Stimulated activated CD4-positive, alpha-beta T cell treated with anti-CD3 and anti-CD28 coated beads, TNF-alpha, amount 100 ng/mL, for 48 hours (primary cell): ENCODE data around the gene GEN1.
"Not testable (repeated sequence)": the region's sequence is repeated elsewhere in the genome, so short reads cannot be mapped to it uniquely, and the experiment has no call there.

Experiments used
- DNase-seq, 3 donors: peaks; one replicate each; pipeline ENCODE4 v3.0.0-alpha.2; 2020; ENCODE audit warnings: low read depth in 3 of 3

Gene GEN1

DNA sequence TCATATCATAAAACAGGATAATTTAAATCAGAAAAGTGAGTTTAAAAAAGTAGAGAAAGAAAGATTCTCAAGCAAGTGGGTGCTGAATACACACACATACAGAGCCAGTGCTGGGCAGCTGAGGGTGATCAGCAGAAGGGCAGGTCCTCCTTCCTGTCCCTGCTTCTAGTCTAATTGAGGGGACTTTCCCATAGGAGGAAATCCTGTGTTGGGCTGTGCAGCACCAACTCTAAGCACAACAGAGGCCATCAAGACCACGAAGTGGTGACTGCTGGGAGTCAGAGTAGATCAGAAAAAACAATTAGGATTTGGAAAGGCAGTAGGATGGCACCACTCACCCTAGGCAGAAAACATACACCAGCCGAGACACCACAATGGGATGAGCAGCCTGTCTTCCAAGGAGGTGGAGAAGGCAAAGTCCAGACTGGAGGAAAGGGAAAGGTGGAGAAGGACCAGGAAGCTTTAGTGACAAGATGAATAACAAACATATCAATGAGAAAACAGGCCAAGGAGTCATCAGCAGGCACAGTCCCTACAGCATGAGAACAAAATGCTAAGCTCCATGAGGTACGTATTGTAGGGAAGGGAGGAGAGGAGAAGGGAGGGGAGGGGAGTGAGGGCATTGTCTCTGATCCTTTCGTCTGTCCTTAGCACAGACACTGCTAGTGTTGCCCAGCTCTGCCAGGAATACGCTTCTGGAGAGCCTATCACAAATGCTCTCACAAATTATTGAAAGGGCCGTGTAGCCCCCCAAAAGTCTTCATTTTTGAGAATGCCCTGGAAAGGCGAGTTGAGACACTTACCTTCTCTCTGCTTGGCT, 45.6 kb downstream of the GEN1 start:
- DNase-seq = no peak

DNA sequence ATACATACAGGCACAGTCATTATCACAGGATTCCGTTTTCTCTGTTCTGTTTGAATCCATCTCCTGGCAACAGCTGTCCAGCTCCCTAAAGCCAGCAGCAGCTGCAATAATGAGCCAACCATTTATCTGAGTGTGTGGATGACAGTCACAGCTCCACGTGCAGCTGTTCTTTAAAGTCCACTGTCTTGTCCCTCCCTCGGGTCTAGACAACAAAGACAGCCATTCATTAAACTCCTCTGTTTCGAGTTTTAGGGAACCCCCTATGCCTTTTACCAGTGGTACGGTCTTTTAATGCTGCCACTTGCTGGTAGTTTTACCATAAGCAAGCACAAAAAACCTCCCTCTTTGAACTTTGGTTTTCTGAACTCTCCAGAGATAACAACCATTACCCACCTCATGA, 46.3 kb downstream of the GEN1 start:
- DNase-seq = no peak

DNA sequence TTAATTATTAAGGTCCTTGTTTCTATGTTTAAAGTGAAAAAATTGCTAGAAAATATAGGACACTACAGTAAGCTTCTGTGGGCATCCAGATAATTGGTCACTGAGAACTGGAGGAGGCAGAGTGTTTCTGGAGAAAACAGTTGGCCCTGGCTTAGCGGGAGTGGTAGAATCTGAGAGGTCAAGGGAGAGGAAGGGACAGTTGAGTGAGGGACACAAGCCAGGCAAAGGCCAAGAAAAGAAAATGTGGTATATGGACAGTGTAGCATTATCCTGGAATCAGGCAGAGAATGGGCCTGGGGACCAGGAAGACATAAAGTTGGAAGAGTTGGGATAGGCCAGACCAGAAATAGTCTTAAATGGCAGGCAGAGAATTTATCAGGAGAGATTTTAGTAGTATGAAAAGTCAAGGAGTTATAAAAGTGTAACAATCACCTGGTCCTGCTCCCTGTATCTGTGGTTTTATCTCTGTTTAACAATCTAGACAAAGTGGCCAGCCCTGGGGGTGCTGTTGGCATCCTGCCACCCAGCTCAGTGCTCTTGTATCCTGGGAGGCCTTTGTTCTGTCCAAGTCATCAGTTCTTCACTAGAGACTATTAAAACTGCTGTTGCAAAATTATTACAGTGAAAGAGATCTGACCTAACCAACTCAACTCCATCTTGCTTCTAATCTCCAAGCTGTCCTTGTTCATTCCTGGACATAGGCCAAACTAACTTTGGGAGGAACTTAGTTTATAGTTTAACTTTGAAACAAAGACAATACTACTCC, 46.9 kb downstream of the GEN1 start:
- DNase-seq = no peak

DNA sequence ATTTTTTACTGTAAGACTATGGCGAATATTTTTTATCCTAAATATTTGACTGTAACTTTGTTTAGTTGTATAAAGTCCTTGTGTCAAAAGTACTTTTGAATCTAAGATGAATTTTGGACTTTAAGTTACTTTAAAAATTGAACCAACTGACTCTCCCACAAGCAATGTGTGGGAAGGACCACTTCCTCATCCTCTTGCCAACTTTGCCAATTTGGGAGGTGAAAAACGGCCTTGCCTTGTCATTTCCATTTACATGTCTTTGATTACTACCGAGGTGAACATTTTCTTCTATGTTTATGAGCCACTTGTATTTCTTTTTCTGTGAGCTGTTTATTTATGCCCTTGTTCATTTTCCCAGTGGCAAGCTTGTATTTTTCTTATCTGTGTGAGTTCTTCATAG, 49.6 kb downstream of the GEN1 start:
- DNase-seq = no peak

DNA sequence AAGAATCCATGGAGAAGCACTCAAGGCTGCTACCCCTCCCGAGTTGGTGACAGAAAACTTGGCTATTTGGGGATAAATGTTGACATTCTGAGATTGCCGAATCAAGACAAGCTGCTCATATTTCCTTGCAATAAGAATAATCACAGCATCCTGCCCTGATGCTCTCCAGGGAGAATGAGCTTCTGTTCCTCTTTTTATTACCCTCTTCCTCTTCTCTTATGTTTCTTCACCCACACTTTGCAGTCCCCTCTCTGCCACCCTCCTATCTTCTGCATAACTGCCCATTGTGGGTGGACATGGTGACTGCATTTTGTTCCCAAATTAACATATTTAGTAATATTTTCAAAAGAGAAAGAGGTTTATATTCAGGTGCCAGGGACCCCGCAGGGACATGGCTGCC, 50.4 kb downstream of the GEN1 start:
- DNase-seq = no peak

DNA sequence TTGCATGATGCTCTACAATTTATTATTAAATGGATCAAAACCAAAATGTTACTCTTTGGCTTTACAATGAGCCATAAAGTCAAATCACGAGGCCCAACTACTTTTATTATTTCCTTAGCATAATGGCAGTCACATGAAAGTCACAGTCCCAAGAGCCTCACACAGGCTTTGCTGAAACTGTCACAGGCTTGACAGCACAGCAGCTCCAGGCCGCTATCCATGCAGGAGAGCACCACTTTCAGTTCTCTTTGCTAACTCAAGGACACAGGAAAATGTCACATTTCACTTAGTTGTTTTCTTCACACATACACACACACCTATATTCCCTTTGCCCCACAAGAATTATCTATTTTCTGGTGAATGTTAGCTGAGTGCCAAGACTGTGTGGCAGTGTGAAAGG, 51.2 kb downstream of the GEN1 start:
- DNase-seq = no peak

DNA sequence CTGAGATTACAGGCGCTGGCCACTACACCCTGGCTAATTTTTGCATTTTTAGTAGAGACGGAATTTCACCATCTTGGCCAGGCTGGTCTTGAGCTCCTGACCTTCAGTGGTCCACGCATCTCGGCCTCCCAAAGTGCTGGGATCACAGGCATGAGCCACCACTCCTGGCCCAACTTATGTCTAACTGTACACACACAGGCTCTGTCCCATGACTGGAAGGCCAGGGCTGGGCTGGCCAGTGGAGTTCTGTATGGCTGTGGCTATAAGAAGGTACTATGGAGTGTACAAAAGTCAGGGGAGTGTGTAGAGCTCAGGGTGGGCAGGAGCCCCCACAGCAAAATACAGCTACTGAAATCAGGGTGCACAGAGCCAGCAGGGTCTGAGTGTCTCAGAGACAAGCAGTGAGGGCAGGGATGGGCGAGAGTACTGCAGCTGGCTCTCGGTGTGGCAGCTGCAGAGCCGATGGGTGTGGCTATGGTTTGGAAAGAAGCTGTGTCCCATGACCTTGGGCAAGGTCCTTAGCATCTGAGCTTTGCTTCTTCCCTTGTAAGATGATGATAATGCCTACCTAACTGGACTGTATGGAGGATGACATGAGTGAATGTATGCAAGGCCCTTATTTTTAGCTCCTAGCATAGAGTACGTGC, 51.9 kb downstream of the GEN1 start:
- no peak for DNase-seq

DNA sequence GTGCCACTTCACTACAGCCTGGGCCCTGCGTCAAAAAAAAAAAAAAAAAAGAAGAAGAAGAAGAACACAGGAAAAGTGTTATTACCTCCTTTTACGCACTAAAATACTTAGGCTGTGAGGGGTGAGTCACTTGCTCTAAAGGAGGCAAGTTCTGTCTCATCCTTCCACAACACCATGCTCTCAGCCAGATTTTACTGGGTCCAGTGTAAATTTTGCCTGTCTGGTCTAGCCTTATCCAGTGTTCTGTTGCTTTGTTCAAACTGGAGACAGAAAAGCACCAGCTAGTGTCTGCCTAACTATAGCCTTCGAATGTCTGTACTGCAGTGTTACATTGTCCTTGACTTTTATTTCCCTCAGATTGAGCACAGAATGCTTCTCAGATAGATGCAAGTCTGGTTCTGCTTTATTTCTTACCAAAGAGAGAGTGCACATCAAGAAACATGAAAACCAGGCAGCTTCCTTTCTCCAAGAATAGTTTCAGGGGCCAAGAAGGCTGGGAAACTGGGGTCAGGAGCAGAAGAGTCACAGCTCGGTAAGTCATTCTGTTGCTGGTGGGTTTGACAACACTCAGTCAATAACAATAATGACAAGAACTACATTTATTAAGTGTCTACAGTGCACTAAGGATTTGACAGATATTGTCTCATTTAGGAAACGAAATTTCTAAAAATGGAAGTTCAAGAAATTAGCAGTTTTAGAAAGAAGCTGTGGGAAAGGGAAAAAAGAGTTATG, 59.2 kb downstream of the GEN1 start:
- no peak for DNase-seq

DNA sequence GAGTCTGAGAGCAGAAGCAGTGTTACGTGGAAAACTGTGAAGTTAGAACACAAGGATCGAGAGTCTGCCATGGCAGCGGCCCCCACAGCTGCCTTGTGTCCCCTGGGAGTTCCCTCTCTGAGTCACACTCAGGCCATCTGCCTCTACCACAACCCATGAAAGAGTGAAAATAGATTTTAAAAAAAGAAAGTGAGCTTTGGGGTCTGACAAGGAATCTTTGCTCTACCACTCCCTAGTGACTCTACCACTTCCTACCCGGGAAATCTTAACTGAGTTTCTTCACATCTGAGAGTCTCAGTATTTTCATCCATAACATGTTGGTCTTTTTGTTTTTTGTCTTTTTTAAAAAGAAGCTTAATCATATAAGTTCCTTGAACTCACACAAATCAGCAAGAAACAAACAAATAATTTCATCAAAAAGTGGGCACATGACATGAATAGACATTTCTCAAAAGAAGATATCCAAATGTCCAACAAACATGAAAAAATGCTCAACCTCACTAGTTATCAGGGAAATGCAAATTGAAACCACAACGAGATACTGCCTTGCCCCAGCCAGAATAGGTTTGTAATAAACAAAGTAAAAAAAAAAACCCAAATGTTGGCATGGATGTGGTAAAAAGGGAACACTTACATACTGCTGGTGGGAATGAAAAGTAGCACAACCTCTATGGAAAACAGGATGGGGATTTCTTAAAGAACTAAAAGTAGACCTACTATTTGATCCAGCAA, 60.0 kb downstream of the GEN1 start:
- DNase-seq = no peak

DNA sequence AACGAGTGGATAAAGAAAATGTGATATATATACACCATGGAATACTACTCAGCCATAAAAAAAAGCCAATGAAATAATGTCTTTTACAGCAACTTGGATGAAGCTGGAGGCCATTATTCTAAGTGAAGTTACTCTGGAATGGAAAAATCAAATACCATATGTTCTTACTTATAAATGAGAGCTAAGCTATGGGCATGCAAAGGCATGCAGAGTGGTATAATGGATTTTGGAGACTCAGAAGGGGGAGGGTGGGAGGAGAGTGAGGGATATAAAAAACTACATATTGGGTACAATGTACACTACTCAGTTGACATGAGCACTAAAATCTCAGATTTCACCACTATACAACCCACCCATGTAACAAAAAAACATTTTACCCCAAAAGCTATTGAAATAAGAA, 60.7 kb downstream of the GEN1 start:
- DNase-seq = no peak

DNA sequence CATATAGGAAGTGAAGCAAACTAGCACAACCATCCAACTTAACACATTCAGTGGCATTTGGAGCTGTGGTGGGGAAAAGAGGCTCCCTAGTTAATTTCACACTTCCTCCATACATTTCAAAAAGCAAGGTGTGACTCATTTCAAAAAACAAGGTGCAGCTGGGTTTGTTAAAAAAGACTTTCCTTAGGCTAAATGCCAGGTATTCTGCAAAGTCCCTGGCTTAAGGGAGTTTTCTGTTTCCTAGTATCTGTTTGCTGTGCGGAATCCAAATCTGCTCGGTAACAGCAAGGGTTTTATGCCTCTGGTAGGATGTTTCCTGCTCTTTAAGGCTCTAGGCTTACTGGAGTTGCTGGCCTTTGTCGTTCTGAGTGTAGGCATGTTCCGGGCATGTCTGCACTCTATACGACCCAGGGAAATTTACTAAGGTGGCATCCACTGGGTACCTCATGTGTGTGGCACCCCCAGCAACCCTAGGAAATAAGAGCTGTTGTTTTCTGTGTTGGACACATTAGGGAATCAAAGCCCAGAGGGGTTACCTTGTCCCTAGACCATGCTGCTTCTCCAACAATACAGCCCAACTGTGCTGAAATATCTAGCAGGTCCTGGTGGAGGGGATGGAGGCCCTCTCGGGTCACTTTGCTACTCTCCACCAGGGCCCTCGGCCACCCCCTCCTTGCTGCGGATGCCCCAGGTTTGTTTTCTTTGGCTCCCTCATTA, 61.7 kb downstream of the GEN1 start:
- DNase-seq = no peak

DNA sequence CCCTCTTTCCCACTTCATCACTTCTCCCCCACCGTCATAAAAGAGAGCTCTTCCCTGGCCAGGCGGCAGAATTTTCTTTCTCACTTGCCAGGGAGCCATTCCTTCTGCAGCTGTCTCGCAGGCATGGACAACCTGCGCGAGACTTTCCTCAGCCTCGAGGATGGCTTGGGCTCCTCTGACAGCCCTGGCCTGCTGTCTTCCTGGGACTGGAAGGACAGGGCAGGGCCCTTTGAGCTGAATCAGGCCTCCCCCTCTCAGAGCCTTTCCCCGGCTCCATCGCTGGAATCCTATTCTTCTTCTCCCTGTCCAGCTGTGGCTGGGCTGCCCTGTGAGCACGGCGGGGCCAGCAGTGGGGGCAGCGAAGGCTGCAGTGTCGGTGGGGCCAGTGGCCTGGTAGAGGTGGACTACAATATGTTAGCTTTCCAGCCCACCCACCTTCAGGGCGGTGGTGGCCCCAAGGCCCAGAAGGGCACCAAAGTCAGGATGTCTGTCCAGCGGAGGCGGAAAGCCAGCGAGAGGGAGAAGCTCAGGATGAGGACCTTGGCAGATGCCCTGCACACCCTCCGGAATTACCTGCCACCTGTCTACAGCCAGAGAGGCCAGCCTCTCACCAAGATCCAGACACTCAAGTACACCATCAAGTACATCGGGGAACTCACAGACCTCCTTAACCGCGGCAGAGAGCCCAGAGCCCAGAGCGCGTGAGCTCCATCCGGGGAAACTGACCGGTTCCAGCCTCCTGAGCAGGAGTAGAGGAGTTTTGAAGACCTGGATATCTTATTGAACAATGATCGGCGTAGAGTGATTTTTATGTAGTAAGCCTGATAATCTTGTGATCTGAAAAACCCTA, 62.7 kb downstream of the GEN1 start, which contains the start of gene MSGN1:
Gene MSGN1 (plus strand): TSS at position 65 of the 850 bp plus-strand sequence. CDS start 59 bp downstream, at position 124.
- no peak for DNase-seq

DNA sequence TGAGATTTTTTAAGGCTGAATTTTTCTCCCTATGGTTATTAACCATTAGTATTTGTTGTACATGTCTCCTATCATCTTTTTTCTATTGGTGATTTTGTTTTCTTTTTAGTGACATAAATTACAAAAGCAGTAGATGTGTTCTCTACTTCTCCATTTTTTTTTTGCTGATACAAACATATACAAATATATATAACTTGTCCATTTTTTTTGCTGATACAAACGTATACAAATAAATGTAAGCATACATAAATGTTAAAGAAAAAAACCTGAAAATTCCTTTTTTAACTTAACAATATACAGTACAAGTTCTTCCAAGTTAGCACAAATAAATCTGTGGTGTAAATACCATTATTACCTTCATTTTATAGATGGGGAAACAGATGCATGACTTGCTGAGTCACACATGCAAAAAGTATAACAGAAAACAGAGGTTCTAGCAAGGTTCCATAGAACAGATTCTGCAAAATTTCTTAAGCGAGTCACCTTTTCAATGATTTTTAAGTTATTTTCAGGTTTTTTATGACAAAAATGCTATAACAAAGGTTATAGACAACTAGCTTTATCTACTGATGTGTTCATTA, 64.4 kb downstream of the GEN1 start:
- DNase-seq = no peak

DNA sequence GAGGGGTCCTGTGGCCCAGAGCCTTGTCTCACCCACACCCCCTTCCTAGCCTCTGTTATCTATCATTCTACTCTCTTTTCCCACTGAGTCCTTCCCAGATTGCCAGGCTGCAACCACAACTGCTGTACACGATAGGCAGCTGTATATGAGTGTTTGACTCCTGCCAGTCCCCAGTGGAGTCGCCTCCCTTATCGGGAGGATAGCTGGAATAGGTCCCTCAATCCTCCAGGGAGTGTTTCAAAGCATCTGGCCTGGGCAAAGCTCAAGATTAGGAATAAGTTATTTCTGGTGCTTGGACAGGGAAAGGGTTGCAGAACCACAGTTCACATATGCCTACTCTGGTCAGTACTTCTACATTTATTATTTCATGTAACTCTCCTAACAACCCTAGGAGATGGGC, 67.1 kb downstream of the GEN1 start:
- no peak for DNase-seq

DNA sequence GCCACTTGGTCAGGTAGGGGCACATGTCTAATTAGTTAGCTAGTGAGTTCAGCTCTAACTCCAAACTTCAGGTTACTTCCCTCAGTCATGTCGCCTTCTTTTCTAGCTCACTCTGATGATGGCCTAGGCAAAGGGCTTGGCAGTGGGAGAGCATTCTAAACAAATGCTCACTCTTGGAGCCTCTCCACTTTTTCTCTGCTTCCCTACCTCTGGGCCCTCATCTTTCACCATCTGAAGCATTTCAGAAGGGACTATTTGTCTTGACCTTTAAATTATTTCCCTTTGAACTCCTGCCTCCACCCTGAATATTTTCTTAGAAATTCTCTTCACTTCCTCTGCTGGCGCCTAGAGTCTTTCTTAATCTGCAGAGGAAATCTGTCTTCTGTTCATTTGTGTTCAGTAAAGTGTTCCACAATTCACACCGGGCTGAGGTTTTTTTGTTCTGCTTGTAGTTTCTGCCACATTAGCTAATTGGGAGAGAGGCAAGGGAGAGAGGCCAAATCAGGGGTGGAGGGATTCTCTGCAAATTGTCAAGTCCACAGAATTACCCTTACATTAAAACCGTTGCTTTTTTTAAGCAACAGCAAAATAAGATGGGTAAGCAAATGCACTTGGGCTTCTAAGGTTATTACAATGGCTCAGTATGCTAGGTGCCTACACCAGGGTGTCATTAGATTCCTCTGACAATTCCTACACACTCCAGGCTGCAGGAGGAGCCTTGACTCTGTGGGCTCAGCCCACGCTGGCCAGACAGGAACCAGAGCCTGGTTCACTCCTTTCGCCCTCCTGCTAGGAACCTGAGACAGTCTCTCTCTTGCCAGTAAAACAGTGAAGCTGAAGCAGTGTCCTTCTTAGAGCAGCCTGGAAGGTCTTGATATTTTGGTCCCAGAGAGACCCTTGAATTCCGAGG, 67.9 kb downstream of the GEN1 start:
- no peak for DNase-seq

DNA sequence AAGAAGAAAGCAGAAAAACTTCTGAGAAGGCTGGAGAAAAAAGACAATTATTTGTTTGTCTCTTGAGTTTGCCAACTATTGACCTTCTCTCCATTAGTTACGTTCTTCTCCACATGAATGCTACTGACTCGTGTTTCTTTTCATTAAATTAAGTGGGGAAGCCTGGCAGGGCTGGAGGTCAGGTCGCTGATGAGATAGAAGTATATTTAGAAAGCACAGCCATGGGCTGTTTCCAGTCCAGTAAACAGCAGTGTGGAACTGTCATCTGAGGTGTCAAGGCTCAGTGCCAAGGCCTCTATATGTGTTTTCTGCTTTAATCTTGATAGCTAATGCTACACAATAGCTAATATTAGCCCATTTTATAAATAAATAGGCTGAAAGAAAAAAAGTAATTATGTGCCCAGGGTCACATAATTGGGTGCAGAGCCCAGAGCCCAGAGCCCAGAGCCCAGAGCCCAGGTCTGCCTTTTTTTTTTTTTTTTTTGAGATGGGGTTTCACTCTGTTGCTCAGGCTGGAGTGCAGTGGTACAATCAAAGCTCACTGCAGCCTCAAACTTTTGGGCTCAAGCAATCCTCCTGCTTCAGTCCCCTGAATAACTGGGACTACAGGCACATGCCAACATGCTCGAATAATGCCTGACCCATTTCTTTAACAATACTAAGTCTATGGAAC, 68.6 kb downstream of the GEN1 start:
- no peak for DNase-seq

DNA sequence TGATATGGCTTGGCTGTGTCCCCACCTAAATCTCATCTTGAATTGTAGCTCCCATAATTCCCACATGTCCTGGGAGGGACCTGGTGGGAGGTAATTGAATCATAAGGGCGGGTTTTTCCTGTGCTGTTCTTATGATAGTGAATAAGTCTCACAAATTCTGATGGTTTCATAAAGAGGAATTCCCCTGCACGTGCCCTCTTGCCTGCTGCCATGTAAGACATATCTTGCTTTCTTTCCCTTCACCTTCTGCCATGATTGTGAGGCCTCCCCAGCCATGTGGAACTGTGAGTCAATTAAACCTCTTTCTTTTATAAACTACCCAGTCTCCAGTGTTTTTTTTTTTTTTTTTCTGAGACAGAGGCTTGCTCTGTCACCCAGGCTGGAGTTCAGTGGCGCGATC, 69.7 kb downstream of the GEN1 start:
- DNase-seq = not testable (repeated sequence)

DNA sequence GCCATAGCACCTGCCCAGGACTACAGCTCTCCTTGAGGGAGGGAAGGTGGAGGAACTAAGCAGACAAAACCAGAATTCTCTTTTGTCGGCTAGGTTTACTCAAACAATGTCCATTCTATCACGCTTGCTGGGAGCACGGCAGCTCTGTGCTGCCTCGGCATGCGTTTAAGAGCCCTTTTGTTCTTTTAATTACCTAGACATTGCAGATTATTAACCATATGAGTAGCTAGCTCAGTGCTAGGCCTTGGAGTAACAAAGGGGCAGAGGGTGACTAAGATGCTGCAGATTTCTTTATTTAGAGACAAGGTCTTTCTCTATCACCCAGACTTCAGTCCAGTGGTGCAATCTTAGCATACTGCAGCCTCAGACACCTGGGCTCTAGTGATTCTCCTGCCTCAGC, 73.4 kb downstream of the GEN1 start:
- no peak for DNase-seq
